Nucleus accumbens (tissue), 56 donors: ENCODE results near the gene EIF4G2.
"Not testable (repeated sequence)": the region's sequence is repeated elsewhere in the genome, so short reads cannot be mapped to it uniquely, and the experiment has no call there.

ENCODE experiments used
- DNase-seq, 56 donors: peaks; one replicate each; lab custom pipeline; 2025; lab: John Stamatoyannopoulos, UW

Gene EIF4G2

DNA sequence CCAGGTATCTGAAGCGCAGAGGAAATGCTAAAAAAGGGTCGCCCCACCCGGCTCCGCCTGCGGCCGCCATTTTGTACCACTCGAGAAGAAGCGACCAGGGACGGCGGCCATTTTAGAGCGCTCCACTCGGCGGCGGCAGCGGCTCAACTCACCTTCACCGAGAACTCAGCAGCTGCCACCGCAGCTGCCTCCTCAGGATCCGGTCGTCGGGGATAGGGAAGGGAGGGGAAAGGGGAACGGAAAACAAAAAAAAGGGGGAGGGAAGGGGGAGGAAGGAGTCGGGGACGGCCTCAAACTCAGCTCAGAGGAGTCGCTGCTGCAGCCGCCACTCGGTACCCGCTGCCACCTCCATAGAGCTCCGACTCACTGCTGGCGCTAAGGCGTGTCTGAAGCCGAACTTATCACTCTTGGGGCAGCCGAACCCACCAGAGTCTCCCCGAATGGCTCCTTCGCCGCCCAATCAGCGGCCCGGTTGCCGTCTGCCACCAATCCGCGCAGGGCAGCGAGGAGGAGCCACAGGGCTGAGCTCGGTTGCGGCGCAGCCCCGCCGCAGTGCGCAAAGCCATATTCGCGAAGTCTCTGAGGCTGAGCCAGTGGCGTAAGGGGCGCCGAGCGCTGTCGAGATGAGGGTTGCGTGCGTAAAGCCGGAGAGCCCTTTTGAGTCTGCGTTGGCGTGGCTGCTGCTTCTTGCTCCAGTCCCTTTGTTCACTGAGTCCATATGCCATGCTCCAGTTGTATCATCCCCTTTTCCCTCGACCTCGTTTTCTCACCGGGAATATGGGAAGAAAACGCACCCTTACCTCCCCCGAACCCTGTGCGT, at the start of gene EIF4G2:
EIF4G2 (minus strand) TSS at position 374 of the 820 bp plus-strand sequence.
- peak; percentile 89 to 100 (median 99) for DNase-seq

DNA sequence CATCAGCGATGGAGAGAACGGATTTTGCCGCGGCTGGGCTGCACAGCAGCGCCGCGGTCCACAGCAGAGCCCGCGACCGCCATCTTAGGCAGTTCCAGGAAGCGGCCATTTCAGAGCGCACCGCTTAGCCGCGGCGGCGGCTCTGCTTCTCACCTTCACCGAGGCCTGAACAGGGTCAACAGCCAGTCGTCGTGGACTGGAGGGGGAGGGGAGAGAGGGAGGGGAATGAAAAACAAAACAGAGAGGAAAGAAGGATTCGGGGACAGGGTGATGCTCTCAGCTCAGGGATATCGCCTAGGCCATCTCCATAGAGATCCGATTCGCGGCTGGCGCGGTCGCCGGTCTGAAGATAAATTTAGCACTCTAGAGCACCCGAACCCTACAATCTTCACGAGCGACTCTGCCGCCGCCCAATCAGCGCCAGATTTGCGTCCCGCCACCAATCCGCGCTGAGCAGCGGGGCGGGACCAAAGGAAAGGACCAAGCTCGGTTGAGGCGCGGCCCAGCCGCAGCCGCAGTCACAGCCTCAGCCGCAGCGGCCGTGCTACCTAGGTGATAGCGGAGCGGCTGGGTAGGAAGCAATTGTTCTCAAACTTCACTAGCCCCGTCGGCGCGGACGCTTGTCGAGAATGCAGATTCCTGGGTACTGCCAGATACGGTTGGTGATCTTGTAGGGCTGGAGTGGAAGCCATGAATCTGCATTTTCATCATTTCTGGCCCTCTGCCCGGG, 49.1 kb upstream of the EIF4G2 start, which contains the start of gene ZBED5:
ZBED5 (minus strand) TSS at position 345 of the 730 bp plus-strand sequence. CDS start 3,108 bp downstream, outside the sequence.
- DNase-seq, result peak; percentile 73 to 99 (median 96)

DNA sequence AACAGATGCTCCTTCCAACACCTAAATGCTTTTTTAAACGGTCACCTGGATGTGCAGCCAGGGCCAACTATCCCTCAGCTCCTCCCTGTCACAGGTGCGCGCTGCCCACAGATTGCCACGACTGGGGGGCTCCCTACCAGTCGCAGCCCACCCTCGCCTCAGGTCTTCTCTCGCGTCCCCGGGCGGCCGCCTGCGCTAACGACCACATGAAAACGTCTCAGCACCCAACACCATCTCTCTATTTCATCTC, 48.7 kb upstream of the EIF4G2 start:
- peak in 10 of 56 donors; percentile 17 to 84 (median 60) for DNase-seq

DNA sequence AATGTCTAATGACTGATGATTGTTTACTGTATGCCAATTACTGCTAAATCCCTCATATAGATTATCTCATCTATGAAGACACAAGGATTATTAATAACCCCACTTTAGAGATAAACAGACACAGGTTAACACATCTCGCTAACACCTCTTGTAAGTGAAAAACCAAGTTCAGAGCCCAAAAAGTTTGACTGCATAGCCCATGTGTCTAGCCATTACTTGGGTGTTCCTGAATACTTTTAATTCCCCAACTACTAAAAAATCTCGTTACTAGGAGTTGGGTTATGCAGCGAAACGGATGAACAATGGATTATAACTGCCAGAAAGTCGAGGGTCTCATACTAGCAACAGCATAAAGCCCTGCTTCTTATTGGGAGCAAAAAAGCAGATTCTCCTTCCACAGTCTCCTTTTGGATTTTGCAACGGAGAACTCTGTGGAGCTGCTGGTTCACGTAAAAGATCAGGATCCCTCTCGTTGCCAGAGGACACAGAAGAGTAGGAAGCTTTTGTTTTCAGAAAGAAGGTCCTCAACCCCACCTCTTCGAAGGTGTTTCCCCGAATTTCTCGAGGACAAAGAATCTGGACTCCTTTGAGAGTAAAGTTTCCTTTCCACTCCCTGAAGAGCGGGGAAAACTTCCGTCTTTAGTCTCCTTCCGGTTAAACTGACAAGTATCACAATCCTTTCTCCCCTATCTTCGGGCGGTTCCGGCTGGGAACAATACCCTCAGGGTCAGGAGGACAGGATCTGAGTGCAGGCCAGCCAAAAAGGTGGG, 48.1 kb upstream of the EIF4G2 start:
- DNase-seq, result peak in 15 of 56 donors; percentile 7 to 64 (median 39)

DNA sequence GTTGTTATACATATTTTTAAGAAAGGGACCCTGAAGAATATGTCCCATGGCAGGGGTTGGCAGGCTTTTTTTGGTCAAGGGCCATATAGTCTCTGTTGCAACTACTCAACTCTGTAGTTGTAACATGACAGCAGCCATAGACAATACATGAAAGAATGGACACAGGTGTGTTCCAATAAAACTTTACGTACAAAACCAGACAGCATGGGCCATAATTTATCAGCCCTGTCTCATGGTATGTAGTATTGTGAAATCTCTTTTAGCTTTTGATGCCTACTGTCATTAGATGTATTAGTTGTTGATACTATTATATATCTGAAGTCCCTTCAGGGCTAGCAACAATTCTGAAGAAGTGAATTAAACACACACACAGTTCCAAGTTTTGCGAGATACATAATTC, 46.6 kb upstream of the EIF4G2 start:
- no peak for DNase-seq

DNA sequence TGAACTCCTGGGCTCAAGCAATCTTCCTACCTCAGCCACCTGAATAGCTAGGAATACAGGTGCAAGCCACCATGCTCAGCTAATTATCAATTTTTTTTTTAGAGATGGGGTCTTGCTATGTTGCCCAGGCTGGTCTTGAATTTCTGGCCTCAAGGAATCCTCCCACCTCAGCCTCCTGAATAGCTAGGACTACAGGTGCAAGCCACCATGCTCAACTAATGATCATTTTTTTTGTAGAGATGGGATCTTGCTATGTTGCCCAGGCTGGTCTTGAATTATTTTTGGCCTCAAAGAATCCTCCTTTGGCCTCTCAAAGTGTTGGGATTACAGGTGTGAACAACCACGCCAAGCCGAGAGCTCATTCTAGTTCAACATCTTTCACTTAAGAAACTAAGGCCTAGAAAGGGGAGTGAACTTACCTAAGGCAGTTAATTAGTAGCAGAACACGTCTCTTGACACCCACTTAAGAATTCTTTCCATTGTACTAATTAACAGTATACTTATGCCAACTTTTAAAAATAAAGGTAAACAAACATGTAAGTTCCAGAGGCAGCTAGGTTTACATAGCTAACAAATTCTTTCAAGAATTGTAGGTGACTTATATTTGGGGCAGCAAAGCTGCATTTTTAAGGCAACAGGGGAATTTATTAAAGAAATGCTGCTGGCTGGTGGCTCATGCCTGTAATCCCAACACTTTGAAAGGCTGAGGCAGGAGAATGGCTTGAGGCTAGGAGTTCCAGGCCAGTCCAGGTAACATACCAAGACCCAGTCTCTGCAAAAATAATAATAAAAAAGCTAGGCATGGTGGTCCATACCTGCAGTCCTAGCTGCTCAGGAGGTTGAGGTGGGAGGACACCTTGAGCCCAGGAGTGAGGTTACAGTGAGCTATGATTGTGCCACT, 39.5 kb upstream of the EIF4G2 start:
- no peak for DNase-seq

DNA sequence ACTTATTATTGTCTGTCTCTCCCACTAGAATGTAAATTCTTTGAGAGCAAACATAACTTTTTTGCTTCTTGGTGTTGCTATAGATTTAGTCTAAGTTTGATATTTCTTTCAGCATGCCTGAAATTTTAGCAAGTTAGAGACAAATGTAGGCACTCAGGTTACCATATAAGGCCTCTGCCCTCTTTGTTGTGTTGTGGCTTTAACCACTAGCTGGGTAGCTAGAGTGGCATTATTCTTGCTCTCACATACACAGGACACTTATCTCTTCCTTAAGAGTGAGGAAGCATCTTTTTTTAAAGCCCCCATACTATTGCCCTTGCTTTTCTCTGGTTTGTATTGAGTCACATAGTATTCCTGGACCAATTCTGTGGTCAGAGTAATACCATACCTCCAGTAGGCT, 37.9 kb upstream of the EIF4G2 start:
- no peak for DNase-seq

DNA sequence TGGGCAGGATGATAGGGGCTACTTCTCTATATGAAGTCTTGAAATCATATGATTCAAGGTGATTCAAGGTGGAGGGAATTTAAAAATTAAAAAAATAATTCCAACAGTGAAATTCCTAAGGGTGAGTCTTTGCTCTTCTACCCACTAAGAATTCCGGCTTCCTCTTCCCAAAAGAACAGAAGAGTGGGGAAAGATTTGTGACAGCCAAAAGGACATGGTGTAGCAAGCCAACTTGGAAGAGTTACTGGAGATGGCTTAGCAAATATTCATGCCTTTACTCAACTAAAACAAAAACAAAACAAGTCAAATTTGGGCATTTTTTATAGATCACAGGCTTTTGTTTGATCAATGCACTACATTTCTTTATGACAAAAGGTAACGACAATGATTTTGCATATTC, 36.9 kb upstream of the EIF4G2 start:
- no peak for DNase-seq

DNA sequence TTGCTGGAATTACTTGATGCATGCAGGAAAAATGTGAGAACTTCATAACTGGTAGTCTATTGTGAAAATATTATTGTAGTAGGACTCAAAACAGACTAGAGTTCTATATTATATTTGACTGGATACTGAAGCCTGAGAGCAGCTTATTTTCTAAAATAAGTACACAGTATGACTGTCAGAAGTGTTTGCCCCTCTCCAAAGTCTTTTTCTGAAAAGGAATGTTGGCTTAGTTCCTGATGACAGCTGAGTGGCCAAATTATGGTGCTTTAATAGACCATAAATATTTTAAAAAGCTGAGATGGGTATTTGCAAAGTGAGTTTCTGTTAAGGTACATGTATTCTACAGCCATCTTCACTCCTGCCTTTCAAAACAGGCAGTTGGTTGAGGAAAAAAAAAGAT, 36.1 kb upstream of the EIF4G2 start:
- no peak for DNase-seq

DNA sequence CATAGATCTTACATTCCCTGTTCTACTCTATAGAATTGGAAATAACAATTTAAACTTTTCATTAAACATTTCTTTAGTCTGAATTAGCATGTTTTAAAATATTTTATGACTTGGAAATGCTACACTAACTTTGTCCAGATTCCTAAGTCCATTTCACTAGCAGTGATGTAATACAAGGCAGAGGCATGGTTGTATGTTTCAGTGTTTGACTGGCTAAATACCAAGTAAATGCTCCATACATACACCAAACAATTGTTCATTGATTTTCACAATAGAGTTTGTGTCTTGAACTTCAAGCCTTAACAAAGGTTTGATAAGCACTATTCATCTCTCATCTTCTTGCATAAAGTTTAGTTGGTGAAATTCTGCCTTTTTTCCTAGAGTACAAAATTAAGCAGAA, 35.6 kb upstream of the EIF4G2 start:
- DNase-seq, result no peak

DNA sequence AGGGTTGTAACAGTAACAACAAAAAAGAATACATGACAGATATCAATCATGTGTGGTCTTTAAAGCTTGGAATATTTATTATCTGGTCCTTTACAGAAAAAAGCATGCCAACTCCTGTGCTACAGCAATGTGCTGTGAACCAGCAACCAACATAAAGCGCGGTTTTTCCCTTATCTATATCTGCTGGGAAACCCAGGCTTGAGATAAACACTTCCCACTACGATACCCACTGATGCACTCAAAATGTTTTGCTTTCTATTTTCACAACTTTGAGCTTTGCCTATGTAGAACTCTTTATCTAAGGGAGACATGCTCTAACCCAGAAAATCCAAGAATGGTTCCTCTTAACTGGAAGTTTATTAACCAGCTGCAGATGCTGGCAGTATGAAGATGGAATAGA, 30.2 kb upstream of the EIF4G2 start:
- DNase-seq, result no peak

DNA sequence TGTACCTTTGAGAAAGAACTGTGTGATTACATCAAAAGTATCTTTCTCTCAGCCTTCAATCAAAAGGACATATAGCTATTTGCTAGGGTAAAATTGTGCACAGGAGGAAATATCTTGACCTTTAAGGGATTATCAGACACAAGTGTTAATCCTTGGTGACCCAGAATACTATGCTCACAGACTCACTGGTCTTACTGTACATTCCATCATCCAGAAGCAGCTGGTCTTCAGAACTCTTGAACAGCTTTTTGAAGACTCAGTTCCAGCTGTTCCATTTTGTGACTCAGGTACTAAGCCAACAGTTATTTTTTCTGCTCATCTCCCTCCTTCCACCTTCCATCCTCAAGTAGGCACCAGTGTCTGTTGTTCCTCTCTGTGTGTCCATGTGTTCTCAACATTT, 29.4 kb upstream of the EIF4G2 start:
- no peak for DNase-seq

DNA sequence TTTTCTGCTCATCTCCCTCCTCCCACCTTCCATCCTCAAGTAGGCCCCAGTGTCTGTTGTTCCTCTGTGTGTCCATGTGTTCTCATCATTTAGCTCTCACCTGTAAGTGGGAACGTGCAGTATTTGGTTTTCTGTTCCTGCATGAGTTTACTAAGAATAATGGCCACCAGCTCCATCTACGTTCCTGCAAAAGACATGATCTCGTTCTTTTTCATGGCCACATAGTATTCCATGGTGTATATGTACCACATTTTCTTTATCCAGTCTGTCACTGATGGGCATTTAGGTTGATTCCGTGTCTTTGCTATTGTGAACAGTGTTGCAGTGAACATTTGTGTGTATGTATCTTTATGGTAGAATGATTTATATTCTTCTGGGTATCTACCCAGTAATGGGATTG, 28.2 kb upstream of the EIF4G2 start:
- not testable (repeated sequence) for DNase-seq

DNA sequence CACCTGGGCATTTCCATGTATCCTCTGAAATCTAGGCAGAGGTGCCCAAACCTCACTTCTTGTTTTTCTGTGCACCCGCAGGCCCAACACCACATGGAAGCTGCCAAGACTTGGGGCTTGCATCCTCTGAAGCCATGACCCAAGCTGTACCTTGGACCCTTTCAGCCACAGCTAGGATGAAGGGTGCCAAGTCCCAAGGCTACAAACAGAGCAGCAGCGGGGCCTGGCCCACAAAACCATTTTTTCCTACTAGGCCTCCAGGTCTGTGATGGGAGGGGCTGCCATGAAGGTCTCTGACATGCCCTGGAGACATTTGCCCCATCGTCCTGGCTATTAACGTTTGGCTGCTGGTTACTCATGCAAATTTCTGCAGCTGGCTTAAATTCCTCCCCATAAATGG, 20.4 kb upstream of the EIF4G2 start:
- no peak for DNase-seq

DNA sequence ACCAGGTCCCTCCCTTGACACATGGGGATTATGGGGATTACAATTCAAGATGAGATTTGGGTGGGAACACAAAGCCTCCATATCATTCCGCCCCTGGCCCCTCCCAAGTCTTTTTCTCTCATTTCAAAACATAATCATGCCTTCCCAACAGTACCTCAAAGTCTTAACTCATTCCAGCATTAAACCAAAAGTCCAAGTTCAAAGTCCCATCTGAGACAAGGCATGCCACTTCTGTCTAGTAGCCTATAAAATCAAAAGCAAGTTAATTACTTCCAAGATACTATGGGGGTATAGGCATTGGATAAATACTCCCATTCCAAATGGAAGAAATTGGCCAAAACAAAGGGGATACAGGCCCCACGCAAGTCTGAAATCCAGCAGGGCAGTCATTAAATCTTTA, 19.7 kb upstream of the EIF4G2 start:
- DNase-seq, result no peak

DNA sequence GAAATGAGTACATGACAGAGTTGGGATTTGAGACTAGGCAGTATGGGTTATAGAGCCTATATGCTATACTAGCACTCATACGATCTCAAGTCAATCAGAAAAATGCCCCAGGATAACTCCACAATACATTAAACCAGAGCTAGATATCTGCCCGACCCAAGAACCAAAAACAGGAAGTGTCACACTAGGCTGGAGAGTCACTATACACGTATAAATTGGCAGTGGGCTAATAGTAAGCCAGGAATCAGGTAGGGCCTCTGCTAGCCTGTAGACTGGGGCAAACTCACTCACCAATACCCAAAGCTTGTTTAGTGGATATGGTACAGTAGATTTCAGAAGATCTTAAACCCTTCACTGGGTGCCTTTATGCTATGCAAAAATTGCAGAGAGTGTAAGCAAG, 16.2 kb upstream of the EIF4G2 start:
- DNase-seq, result no peak

DNA sequence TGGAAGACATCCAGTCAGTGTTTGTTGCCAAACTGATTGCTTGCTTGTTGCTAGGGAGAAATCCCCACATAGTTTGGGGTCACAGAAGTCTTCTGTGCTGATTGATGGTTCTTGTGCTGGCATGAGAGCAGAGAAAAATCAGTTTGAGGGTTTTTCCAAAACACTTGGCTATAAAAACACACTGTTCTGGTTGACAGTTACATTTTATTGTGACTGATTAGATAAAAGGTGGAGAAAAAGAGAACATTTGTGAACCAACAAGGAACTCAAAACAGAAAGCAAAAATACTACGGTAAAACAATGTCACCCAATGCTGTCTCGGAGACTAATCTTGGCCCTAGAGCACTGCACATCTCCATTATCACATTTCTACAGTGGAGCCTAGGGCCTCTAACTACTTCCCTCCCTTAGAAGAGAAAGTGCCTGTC, 14.4 kb upstream of the EIF4G2 start:
- no peak for DNase-seq

DNA sequence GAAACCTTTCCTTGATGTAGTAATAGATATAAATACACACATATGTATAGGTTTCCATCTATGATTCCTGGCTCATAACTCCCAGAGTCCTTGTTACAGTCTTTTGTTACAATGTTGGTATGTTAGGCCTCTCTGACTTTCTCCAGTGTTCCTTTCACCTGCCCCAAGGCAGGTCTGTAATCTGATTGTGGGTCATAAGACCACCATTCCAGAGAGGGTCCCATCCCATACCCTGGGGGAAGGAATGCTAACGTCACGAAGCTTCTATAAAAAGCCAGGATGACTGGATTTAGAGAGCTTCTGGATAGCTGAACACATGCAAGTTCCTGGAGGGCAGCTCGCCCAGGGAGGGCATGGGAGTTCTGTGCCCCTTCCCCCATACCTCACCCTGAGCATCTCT, 13.8 kb upstream of the EIF4G2 start:
- DNase-seq, result not testable (repeated sequence)

DNA sequence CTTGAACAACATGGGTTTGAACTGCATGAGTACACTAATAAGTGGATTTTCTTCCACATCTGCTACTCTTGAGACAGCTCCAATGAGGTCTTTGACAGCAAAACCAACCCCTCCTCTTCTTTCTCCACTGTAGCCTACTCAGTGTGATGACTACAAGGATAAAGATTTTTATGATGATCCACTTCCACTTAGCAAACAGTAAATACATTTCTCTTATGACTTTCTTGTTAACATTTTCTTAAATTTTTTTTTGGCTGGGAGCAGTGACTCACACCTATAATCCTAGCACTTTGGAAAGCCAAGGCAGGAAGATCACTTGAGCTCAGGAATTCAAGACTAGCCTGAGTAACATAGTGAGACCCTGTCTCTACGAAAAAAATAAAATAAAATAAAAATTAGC, 9.9 kb upstream of the EIF4G2 start:
- no peak for DNase-seq

DNA sequence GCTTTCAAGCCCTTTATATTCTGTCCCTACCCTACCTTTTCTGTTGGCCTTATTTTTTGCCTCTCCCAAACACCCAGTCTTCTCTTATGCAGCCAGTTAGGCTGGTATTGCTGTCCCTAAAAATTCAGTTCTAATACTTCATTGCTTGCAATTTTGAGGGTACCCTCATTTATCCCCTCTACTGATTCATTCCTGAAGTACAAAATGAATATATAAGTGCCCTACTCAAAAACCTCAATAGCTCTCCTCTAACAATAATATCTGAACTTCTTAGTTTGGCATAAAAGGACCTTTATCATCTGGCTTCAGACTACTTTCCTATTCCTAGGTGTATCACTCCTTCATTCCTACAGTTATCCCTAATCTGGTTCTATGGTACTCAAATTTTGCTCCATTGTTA, 5.2 kb upstream of the EIF4G2 start:
- DNase-seq, result no peak
